ENCODE results near the gene GKN2.

DNA sequence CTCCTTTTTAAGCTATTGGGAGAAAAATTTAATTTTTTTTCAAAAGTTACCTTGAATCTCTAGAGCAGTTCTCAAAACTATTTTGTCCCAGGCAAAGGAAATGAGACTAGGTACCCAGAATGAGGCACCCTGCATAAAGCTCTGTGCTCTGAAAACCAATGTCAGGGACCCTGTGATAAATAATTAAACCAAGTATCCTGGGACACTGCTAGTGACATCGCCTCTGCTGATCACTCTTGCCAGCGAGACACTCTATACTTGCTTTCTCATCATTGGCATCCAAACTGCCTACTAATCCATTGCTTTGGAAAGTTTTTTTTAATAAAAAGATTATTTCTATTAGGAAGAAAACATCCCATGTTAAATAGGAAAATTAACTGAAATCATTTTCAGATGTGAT is 23.2 kb upstream of the GKN2 start:
- TF ChIP-seq, protein P1, sequence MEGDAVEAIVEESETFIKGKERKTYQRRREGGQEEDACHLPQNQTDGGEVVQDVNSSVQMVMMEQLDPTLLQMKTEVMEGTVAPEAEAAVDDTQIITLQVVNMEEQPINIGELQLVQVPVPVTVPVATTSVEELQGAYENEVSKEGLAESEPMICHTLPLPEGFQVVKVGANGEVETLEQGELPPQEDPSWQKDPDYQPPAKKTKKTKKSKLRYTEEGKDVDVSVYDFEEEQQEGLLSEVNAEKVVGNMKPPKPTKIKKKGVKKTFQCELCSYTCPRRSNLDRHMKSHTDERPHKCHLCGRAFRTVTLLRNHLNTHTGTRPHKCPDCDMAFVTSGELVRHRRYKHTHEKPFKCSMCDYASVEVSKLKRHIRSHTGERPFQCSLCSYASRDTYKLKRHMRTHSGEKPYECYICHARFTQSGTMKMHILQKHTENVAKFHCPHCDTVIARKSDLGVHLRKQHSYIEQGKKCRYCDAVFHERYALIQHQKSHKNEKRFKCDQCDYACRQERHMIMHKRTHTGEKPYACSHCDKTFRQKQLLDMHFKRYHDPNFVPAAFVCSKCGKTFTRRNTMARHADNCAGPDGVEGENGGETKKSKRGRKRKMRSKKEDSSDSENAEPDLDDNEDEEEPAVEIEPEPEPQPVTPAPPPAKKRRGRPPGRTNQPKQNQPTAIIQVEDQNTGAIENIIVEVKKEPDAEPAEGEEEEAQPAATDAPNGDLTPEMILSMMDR (conservative IDR thresholded peaks at IDR 0.05; ENCODE audit: low read depth, low read length): no peak
- no peak for TF ChIP-seq EZH2 (IDR thresholded peaks at IDR 0.05; ENCODE audit: borderline replicate concordance, low read depth, low read length, poor library complexity, severe bottlenecking)
